ENCODE measurements around the gene CERS4.

CERS4 gene

GRCh38 chr19:8248348-8249328 is 39.5 kb downstream of the CERS4 start:
- Histone ChIP-seq H3K27me3 (ENCODE audit: low read depth, low read length) (no peaks in the 10 kb centered on the region), H3K36me3 (replicated peaks; ENCODE audit: low read depth, low read length) (no peaks in the 10 kb centered on the region), H4K20me1 (ENCODE audit: insufficient read depth, low read length) (peaks cover 4% of the 10 kb centered on the region; the same call in 1 of the 2 replicates), H2AFZ (ENCODE audit: low read depth, low read length) (no peak overlapping the region), H3K4me3 (ENCODE audit: low read length) (no peak overlapping the region), H3K4me1 (ENCODE audit: low read length) (no peaks in the 10 kb centered on the region), H3K9ac (ENCODE audit: low read length) (no peak overlapping the region), H3K4me2 (ENCODE audit: low read length) (no peak overlapping the region), H3K27ac (ENCODE audit: low read length) (no peak overlapping the region), H3K9me3 (ENCODE audit: insufficient read depth, low read length) (no peaks in the 10 kb centered on the region), H3K79me2 (ENCODE audit: low read length) (no peaks in the 10 kb centered on the region)
- no peak for TF ChIP-seq EZH2phosphoT487 (IDR thresholded peaks at IDR 0.05; ENCODE audit: low read depth)
- TF ChIP-seq, protein P1, sequence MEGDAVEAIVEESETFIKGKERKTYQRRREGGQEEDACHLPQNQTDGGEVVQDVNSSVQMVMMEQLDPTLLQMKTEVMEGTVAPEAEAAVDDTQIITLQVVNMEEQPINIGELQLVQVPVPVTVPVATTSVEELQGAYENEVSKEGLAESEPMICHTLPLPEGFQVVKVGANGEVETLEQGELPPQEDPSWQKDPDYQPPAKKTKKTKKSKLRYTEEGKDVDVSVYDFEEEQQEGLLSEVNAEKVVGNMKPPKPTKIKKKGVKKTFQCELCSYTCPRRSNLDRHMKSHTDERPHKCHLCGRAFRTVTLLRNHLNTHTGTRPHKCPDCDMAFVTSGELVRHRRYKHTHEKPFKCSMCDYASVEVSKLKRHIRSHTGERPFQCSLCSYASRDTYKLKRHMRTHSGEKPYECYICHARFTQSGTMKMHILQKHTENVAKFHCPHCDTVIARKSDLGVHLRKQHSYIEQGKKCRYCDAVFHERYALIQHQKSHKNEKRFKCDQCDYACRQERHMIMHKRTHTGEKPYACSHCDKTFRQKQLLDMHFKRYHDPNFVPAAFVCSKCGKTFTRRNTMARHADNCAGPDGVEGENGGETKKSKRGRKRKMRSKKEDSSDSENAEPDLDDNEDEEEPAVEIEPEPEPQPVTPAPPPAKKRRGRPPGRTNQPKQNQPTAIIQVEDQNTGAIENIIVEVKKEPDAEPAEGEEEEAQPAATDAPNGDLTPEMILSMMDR (IDR thresholded peaks at IDR 0.05; ENCODE audit: low read depth, low read length) = no peak

- Histone ChIP-seq H3K4me3 (ENCODE audit: low read length) (no peak overlapping the region), H3K4me1 (ENCODE audit: low read length) (no peaks in the 10 kb centered on the region), H2AFZ (ENCODE audit: low read depth, low read length) (no peak overlapping the region), H3K27ac (ENCODE audit: low read length) (no peak overlapping the region), H3K79me2 (ENCODE audit: low read length) (no peaks in the 10 kb centered on the region), H3K27me3 (ENCODE audit: low read depth, low read length) (no peaks in the 10 kb centered on the region), H3K36me3 (replicated peaks; ENCODE audit: low read depth, low read length) (no peaks in the 10 kb centered on the region), H3K4me2 (ENCODE audit: low read length) (no peak overlapping the region), H3K9me3 (ENCODE audit: insufficient read depth, low read length) (no peaks in the 10 kb centered on the region), H4K20me1 (ENCODE audit: insufficient read depth, low read length) (peaks cover 4% of the 10 kb centered on the region; the same call in 1 of the 2 replicates), H3K9ac (ENCODE audit: low read length) (no peak overlapping the region)
- no peak for TF ChIP-seq EZH2phosphoT487 (IDR thresholded peaks at IDR 0.05; ENCODE audit: low read depth)
- TF ChIP-seq, protein P1 (IDR thresholded peaks at IDR 0.05; ENCODE audit: low read depth, low read length) = no peak
Measured at GRCh38 chr19:8250596-8250995, 41.4 kb downstream of the CERS4 start.

DNA sequence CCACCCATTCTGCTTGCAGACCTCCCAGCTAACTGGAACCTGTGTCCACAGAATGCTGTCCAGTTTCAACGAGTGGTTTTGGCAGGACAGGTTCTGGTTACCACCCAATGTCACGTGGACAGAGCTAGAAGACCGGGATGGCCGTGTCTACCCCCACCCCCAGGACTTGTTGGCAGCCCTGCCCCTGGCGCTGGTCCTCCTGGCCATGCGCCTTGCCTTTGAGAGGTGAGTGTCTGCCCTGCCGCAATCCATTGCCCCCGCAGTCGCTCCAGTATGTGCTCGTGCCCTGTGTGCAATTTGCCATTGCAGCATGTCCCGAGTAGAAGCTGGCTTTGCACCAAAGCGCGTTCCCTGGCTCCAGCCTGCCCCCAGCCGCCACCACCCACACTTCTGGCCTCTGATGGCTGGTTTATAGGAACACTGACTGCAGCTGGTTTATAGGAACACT is 41.9 kb downstream of the CERS4 start:
- Histone ChIP-seq H3K4me3 (ENCODE audit: low read length) (no peak overlapping the region), H3K4me1 (ENCODE audit: low read length) (no peaks in the 10 kb centered on the region), H3K27ac (ENCODE audit: low read length) (no peak overlapping the region), H3K9me3 (ENCODE audit: insufficient read depth, low read length) (no peaks in the 10 kb centered on the region), H2AFZ (ENCODE audit: low read depth, low read length) (no peak overlapping the region), H4K20me1 (ENCODE audit: insufficient read depth, low read length) (peaks cover 4% of the 10 kb centered on the region; the same call in 1 of the 2 replicates), H3K79me2 (ENCODE audit: low read length) (no peaks in the 10 kb centered on the region), H3K36me3 (replicated peaks; ENCODE audit: low read depth, low read length) (no peaks in the 10 kb centered on the region), H3K27me3 (ENCODE audit: low read depth, low read length) (no peaks in the 10 kb centered on the region), H3K4me2 (ENCODE audit: low read length) (no peak overlapping the region), H3K9ac (ENCODE audit: low read length) (no peak overlapping the region)
- TF ChIP-seq EZH2phosphoT487 (IDR thresholded peaks at IDR 0.05; ENCODE audit: low read depth) = no peak
- TF ChIP-seq, protein P1 (IDR thresholded peaks at IDR 0.05; ENCODE audit: low read depth, low read length) = no peak

- Histone ChIP-seq H3K4me3 (ENCODE audit: low read length) (no peak overlapping the region), H3K27me3 (ENCODE audit: low read depth, low read length) (no peaks in the 10 kb centered on the region), H3K9ac (ENCODE audit: low read length) (no peak overlapping the region), H3K79me2 (ENCODE audit: low read length) (no peaks in the 10 kb centered on the region), H2AFZ (ENCODE audit: low read depth, low read length) (no peak overlapping the region), H3K36me3 (replicated peaks; ENCODE audit: low read depth, low read length) (no peaks in the 10 kb centered on the region), H3K4me1 (ENCODE audit: low read length) (no peaks in the 10 kb centered on the region), H3K27ac (ENCODE audit: low read length) (no peak overlapping the region), H3K4me2 (ENCODE audit: low read length) (no peak overlapping the region), H3K9me3 (ENCODE audit: insufficient read depth, low read length) (no peaks in the 10 kb centered on the region), H4K20me1 (ENCODE audit: insufficient read depth, low read length) (peaks cover 4% of the 10 kb centered on the region; the same call in 1 of the 2 replicates)
- TF ChIP-seq, protein P1 (IDR thresholded peaks at IDR 0.05; ENCODE audit: low read depth, low read length) = peak; percentile 98
- no peak for TF ChIP-seq EZH2phosphoT487 (IDR thresholded peaks at IDR 0.05; ENCODE audit: low read depth)
Measured at GRCh38 chr19:8252922-8253589, 43.9 kb downstream of the CERS4 start.
